Skin epidermis (tissue), 12 donors: ENCODE results near the gene CCER1.

Source experiments
- H3K27ac ChIP-seq, 21 experiments: fragments of 200-600 bp; sonication (generic) in 11 of 21; one replicate each; pipeline ENCODE4 v1.5.0; 2020; ENCODE audit warnings: mild to moderate bottlenecking in 3 of 21, inconsistent platforms in 2 of 21, moderate library complexity in 2 of 21
- H3K4me3 ChIP-seq, 7 experiments: fragments of 200-600 bp; sonication (generic) in 2 of 7; one replicate each; pipeline ENCODE4 v1.5.0; 2020; ENCODE audit warnings: inconsistent platforms in 2 of 7, mild to moderate bottlenecking in 2 of 7, moderate library complexity in 1 of 7

Gene CCER1

DNA sequence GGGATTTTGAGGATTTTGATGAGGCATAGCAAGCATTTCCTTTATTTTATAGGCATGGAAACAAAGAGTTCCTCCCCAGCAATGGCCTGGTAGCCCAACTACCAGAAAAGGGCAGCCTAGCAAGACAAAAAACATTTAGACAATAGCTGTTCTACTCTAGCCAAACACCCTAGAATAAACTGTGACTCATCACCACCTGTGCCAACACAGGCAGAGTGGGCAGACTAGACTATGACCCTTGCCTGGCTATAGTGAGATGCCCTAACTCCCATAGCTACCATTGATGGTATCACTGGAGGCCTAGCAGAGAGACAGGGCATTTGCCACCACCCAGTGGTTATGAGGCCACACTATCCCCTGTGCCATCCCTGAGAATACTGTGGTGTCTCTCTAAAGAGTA is 15.5 kb upstream of the CCER1 start:
- Histone ChIP-seq H3K27ac (peak overlapping the region in 1 of 21 experiments; percentile 8), H3K4me3 (no peak overlapping the region)

- H3K4me3 ChIP-seq = no peak overlapping the region
- H3K27ac ChIP-seq = no peak overlapping the region
Observed at GRCh38 chr12:90969851-90970250, 14.9 kb upstream of the CCER1 start.

DNA sequence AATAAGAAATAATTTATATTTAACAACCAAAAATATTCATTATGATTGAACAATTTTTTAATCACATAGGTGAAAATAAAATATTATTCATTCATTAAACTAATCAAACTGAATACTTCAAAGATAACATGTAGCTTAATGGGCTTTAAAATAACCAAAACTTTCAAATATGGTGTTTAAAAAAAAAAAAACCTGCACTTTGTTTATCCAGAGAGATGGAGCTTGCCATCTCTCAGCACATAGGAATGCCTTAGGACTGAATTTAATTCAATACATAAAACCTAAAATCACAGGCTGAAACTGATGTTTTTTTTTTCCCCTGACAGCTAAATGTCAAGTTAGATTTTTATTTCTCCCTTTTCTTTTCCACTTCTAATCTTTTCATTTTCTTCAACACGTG is 14.4 kb upstream of the CCER1 start:
- Histone ChIP-seq H3K27ac (no peak overlapping the region), H3K4me3 (no peak overlapping the region)

- H3K27ac ChIP-seq = no peak overlapping the region
Observed at GRCh38 chr12:90965204-90965603, 10.2 kb upstream of the CCER1 start.

DNA sequence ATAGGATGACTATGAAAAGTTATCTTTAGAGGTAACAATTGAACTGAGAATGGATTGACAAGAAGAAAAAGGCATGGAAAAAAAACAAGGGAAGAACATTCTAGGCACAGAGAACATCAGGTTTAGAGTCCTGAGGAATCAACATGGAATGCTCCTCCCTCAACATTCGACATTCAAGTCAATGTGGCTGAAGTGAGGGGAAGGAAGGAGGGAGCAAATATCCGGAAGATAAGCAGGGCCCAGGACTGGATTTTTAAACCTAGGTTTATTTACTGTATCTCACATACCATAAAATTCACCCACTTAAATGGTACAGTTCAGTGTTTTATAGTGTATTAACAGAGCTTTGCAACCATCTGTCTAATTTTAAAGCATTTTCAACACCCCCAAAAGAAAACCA is 9.6 kb upstream of the CCER1 start:
- H3K27ac ChIP-seq = no peak overlapping the region

More at GRCh38 chr12:90965204-90965603, 10.2 kb upstream of the CCER1 start:
- no peak overlapping the region for H3K4me3 ChIP-seq

GRCh38 chr12:90963946-90964345 is 9.0 kb upstream of the CCER1 start:
- H3K4me3 ChIP-seq = no peak overlapping the region

More for the DNA sequence above, 9.6 kb upstream of the CCER1 start:
- H3K4me3 ChIP-seq = no peak overlapping the region

DNA sequence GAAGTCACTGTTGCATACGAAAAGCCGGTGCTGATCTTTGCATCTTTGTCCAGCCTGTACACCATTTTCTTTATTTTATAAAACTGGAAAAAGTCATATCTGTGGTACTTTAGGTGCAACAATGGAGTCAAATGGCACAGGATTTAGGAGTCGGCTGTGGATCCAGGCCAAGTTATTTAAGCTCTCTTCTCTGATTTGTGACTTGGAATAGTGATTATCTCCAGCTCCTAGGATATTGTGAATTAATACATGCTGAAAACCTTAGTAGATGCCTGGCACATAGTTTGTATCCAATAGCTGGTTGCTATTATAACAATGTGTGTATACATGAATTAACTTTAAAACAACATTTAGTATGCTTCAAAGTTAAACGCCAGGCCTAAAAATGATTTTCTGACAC is 6.2 kb upstream of the CCER1 start:
- Histone ChIP-seq H3K4me3 (no peak overlapping the region), H3K27ac (no peak overlapping the region)

More at GRCh38 chr12:90963946-90964345, 9.0 kb upstream of the CCER1 start:
- H3K27ac ChIP-seq = no peak overlapping the region

GRCh38 chr12:90959538-90960139 is 4.7 kb upstream of the CCER1 start:
- Histone ChIP-seq H3K4me3 (no peak overlapping the region), H3K27ac (no peak overlapping the region)

- Histone ChIP-seq H3K4me3 (no peak overlapping the region), H3K27ac (no peak overlapping the region)
Observed at GRCh38 chr12:90959032-90959431, 4.1 kb upstream of the CCER1 start.

DNA sequence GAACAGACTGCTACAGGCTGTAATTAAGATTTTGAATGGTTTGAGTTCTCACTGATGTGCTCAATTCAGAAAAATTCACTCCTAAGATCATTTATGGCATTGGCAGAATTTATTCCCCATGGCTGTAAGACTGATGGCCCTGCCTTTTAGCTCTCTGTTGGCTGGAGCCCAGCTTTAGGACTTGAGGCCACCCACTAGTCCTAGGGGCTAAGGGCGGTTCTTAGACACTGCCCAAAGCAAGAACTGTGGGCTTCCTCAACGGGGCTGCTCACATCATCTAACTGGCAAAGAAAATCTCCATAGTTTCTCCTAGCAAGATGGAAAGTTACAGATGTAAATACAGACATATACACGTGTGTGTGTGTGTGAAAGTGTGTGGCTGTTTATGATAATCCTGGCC is 3.4 kb upstream of the CCER1 start:
- H3K4me3 ChIP-seq = no peak overlapping the region
- no peak overlapping the region for H3K27ac ChIP-seq

DNA sequence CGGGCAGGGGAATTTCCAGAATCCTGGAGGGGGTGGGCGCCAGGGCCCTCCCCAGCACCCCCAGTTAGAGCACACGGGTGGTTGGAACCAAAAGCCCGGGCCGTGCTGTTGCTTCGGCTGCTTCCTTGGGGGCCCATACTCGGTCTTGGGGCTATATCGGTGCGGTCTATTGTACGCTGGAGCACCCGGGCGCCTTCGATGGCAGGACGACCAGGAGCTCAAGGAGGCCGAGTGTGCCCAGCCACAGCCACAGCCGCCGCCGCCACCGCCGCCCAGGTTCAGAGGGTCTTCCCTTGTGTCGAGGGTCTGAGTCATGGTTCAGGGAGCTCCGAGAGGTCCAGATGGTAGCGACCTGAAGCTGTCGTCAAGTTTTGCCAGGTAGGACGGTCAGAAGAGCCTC is 548 bp downstream of the CCER1 start:
- Histone ChIP-seq H3K4me3 (no peak overlapping the region), H3K27ac (no peak overlapping the region)

GRCh38 chr12:90953956-90954421 is 987 bp downstream of the CCER1 start:
- no peak overlapping the region for H3K27ac ChIP-seq
- H3K4me3 ChIP-seq = no peak overlapping the region

DNA sequence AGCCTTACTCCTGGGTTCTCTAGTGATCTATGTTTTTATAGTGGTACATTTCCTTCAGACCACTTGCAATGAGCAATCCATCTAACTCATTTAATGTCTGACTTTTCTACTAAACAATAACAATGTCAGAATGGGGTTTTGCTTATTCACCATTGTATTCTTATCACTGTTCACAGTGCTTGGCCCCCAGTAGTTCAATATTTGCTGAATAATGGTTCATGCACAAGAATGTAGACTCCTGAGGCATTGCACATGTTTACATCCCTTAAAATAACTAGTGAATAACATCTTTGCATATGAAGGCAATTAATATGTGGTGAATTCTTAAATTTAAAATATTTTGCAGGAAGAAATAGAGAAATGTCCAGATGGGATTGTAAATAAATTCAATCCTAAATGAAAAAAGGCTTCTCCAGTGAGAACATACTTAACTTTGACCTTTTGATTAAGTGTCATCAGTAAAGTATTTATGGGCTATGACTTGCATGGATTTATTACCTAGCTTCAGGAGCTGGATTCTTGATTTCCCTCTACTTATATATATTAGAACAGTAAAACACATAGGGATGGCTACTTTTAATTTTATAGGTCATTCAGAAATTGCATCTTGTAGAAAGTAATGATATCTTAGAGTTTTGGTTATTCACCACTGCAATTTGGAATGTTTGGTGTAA is 3.4 kb downstream of the CCER1 start:
- H3K4me3 ChIP-seq = no peak overlapping the region
- H3K27ac ChIP-seq = no peak overlapping the region

DNA sequence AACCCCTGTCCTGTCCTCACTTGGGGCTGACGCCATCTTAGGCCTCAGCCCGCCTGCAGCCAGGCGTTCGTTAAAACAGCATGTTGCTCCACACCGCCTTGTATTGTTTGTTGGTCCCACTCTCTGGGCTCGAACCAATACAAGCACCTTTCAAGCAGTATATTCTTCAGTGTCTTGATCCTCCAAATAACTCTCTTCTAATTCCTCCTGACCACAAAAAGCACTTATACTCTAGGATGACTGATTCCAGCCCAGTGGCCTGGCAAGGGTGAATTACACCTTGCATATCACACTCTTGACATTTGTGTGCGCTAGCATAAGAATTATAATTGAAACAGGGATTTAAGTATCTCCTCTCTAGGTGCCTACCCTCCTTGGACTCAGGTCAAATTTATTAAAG is 7.1 kb downstream of the CCER1 start:
- no peak overlapping the region for H3K27ac ChIP-seq

DNA sequence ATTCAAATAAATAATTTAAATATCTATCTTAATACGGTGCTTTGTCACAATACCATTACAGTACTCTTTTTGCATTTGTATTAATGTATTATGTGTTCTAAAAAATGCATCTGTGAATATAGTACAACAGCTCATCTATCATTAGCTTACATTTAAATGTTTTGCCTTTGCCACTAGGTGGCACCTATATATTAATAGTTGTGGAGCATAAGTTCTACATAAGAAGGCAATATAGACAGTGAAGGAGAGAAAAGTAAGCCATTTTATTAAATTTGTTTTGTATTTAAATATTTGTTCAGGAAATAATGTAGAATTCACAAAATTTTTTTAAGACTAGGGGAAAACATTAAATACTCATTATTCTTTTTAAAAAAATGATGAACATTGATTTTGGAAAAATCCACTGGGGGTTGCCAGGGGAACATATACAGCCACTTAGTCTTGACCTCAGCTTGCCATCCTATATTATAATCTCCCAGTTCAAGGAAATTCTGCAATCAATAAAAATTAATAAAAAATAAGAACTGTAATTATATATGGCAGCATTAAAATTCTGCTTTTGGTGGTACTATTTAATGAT is 9.8 kb downstream of the CCER1 start:
- H3K4me3 ChIP-seq = no peak overlapping the region
- H3K27ac ChIP-seq = no peak overlapping the region

More for the DNA sequence above, 7.1 kb downstream of the CCER1 start:
- no peak overlapping the region for H3K4me3 ChIP-seq

GRCh38 chr12:90943255-90943654 is 11.7 kb downstream of the CCER1 start:
- Histone ChIP-seq H3K4me3 (no peak overlapping the region), H3K27ac (no peak overlapping the region)

DNA sequence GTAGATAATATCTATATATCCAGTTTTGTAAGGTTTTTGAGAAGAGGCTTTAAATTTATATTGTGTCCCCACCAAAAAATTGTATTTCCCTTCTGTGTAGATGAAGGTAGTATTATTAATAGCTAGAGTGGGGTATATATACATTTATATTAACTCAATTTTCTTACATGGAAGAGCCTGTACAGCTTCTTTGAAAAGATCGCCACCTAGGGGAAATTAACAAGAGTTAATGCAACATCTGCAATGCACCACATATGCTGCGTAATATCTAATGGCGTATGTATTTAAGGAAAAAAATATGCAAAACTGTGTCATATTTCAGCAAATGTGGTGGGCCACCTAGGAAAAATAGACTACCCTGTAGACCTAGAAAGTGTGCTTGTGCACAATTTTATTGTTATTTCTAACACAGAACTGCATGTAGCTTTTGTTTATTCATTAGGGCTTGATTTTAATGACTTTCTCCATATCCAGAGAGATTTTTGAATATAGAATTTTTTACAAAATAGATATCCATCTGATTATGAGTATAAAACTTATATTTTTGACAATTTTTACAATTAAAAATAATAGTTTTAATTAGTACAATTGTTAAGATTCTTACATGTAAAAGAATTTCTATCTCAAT is 14.0 kb downstream of the CCER1 start:
- Histone ChIP-seq H3K4me3 (no peak overlapping the region), H3K27ac (no peak overlapping the region)

- H3K27ac ChIP-seq = no peak overlapping the region
Observed at GRCh38 chr12:90939382-90939781, 15.6 kb downstream of the CCER1 start.

GRCh38 chr12:90938451-90938850 is 16.5 kb downstream of the CCER1 start:
- H3K27ac ChIP-seq = no peak overlapping the region
- H3K4me3 ChIP-seq = no peak overlapping the region

More at GRCh38 chr12:90939382-90939781, 15.6 kb downstream of the CCER1 start:
- H3K4me3 ChIP-seq = no peak overlapping the region

DNA sequence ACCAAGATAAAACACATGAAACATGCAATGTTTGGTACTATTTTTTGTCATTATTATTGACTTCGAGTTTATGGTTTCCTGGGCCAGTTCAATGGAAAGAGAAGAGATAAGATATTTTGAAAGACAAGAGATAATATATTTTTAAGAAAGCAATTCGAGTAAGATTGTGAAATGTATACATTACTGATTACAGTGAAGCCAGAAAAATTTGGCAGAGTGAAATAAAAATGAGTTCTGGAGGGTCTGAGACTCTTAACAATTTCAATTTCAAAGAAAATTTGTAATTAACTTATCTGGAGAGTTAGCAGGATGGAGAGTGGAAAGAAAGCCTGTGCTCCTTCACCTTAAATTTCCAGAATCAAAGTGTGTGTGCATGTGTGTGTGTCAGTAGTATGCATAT is 17.3 kb downstream of the CCER1 start:
- Histone ChIP-seq H3K4me3 (no peak overlapping the region), H3K27ac (no peak overlapping the region)
